K562 (cell line): ENCODE results near the gene COX7A1. TPM values are rescaled to one million over a fixed set of nuclear protein-coding genes. Genes with fewer than 3 reads are reported as not detected.

Experiments used
- BDP1 ChIP-seq: IDR thresholded peaks from 3 replicates; pipeline ENCODE4 v1.6.1; 2011; ENCODE audit not compliant: insufficient read length, insufficient read depth
- CBX2 ChIP-seq: fragments of 200-600 bp; sonication (generic); IDR thresholded peaks from one replicate; pipeline ENCODE4 v1.6.1; 2012; ENCODE audit warnings: mild to moderate bottlenecking, low read length, inconsistent platforms; ENCODE audit not compliant: insufficient read depth, poor library complexity, severe bottlenecking
- CREM ChIP-seq: IDR thresholded peaks from 2 replicates; pipeline ENCODE4 v1.6.1; 2014; ENCODE audit warnings: antibody characterized with exemption, low read depth
- EWSR1 ChIP-seq: fragments of 450-650 bp; IDR thresholded peaks from 2 replicates; pipeline ENCODE4 v1.6.1; 2018; ENCODE audit warnings: borderline replicate concordance, mild to moderate bottlenecking, low read depth, moderate library complexity; ENCODE audit not compliant: partially characterized antibody
- LEF1 ChIP-seq: fragments of 450-650 bp; IDR thresholded peaks from 2 replicates; pipeline ENCODE4 v1.6.1; 2016; ENCODE audit warnings: mild to moderate bottlenecking
- MCM2 ChIP-seq: fragments of 450-650 bp; IDR thresholded peaks from 2 replicates; pipeline ENCODE4 v1.6.1; 2017; ENCODE audit warnings: low read depth, mild to moderate bottlenecking
- MEIS2 ChIP-seq: fragments of 450-650 bp; IDR thresholded peaks from 2 replicates; pipeline ENCODE4 v1.6.1; 2014; ENCODE audit warnings: mild to moderate bottlenecking; ENCODE audit not compliant: partially characterized antibody
- MITF ChIP-seq: IDR thresholded peaks from 2 replicates; pipeline ENCODE4 v1.6.1; 2014; ENCODE audit warnings: antibody characterized with exemption
- MXI1 ChIP-seq: IDR thresholded peaks from 2 replicates; pipeline ENCODE4 v1.6.1; 2011; ENCODE audit warnings: low read depth, mild to moderate bottlenecking, improper control_type of control experiment, low read length
- POLR2AphosphoS5 ChIP-seq: IDR thresholded peaks from 2 replicates; pipeline ENCODE4 v1.6.1; 2011; ENCODE audit warnings: mild to moderate bottlenecking, low read depth, low read length, moderate library complexity; ENCODE audit not compliant: control insufficient read depth, insufficient read depth
- REST ChIP-seq, 2 experiments: fragments of 450-650 bp; formaldehyde crosslinking in 1 of 2; IDR thresholded peaks; 2 replicates each; pipeline versions ENCODE4 v1.4.0 to v1.6.1; 2014 to 2020; ENCODE audit warnings: mild to moderate bottlenecking in 2 of 2, borderline replicate concordance in 1 of 2, low read depth in 1 of 2
- SMAD1 ChIP-seq: fragments of 150-350 bp; IDR thresholded peaks from 2 replicates; pipeline ENCODE4 v1.6.1; 2014; ENCODE audit warnings: low read length, low read depth; ENCODE audit not compliant: partially characterized antibody
- SNAPC5 ChIP-seq: fragments of 250-450 bp; sonication (Bioruptor Pico); IDR thresholded peaks from 2 replicates; pipeline ENCODE4 v1.8.0; 2021; ENCODE audit warnings: moderate library complexity, mild to moderate bottlenecking, inconsistent platforms
- ZNF12 ChIP-seq: sonication (generic); formaldehyde crosslinking; IDR thresholded peaks from 2 replicates; pipeline ENCODE4 v1.4.0; 2020; ENCODE audit warnings: mild to moderate bottlenecking, missing genetic modification reagents
- ZSCAN29 ChIP-seq: fragments of 450-650 bp; IDR thresholded peaks from 2 replicates; pipeline ENCODE4 v1.6.1; 2017
- polyA plus RNA-seq, 8 experiments: library from polyadenylated mRNA; depleted of rRNA in 4 of 8; stranded (reverse) in 5 of 8; unstranded in 3 of 8; fragments of >200 nt; fragmentation: Nextera tagmentation in 2 of 8; fragmentation: Illumina TruSeq in 1 of 8; extraction: Ambion mirVana in 2 of 8; extraction: Trizol in 1 of 8; gene quantifications; 2 replicates each; pipeline versions ENCODE4 v1.2.1 to v1.2.3, GENCODE V29; 2011 to 2014; ENCODE audit warnings: inconsistent platforms in 1 of 8, missing spikeins in 1 of 8
- total RNA-seq, 7 experiments: library from RNA; depleted of rRNA in 6 of 7; stranded (reverse); fragments of >200 nt in 6 of 7; fragmentation: Illumina TruSeq in 2 of 7; extraction: Trizol in 2 of 7; gene quantifications; 2 replicates each; pipeline versions ENCODE4 v1.2.1 to v1.2.3, GENCODE V29; 2011 to 2021; ENCODE audit warnings: low replicate concordance in 1 of 7
- TF ChIP-seq, protein P1 (sequence below): IDR thresholded peaks from 2 replicates; pipeline ENCODE4 v1.6.1; 2012; ENCODE audit warnings: low read depth, low read length, improper control_type of control experiment, borderline replicate concordance

The COX7A1 gene
- total and polyA plus RNA-seq, 9 of the 15 experiments (the other 6 are each of a cell fraction or from before 2014, with no cell fraction given): 0.08 TPM; not detected in 8

- TF ChIP-seq SNAPC5 (CRISPR knock-in tag) (no peak), EWSR1 (no peak), MCM2 (no peak), REST (IDR thresholded peaks at IDR 0.05; ENCODE audit: borderline replicate concordance) (no peak), REST (CRISPR knock-in tag; IDR thresholded peaks at IDR 0.05; ENCODE audit: low read depth) (peak; percentile 75; the same call in 1 of the 2 replicates), MXI1 (peak; percentile 85), MEIS2 (peak; percentile 93), CREM (peak; percentile 66), SMAD1 (peak; percentile 42), LEF1 (0 out of 2 replicates have a peak, but pooled peaks have one; percentile 25), ZNF12 (CRISPR knock-in tag) (no peak), ZSCAN29 (no peak), POLR2AphosphoS5 (peak; percentile 34; the same call in 1 of the 2 replicates), BDP1 (no peak), MITF (no peak; the same call in 1 of the 2 replicates), CBX2 (no peak)
- TF ChIP-seq, protein P1, sequence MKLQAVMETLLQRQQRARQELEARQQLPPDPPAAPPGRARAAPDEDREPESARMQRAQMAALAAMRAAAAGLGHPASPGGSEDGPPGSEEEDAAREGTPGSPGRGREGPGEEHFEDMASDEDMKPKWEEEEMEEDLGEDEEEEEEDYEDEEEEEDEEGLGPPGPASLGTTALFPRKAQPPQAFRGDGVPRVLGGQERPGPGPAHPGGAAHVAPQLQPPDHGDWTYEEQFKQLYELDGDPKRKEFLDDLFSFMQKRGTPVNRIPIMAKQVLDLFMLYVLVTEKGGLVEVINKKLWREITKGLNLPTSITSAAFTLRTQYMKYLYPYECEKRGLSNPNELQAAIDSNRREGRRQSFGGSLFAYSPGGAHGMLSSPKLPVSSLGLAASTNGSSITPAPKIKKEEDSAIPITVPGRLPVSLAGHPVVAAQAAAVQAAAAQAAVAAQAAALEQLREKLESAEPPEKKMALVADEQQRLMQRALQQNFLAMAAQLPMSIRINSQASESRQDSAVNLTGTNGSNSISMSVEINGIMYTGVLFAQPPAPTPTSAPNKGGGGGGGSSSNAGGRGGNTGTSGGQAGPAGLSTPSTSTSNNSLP: 0 out of 2 replicates have a peak, but pooled peaks have one; percentile 10
Measured at GRCh38 chr19:36114721-36115452, 37.4 kb downstream of the COX7A1 start, which contains the start of gene POLR2I (continued).
